HG03558 (cell line): ENCODE measurements around the gene CDKN1B.

Experiments used
- ATAC-seq: cut with Tn5 transposase; IDR thresholded peaks from one replicate; pipeline ENCODE4 v1.9.1; 2021; ENCODE audit warnings: moderate number of reproducible peaks; ENCODE audit not compliant: unreplicated experiment; ENCODE audit errors: extremely low read depth

Gene CDKN1B

GRCh38 chr12:12716793-12717585 is at the start of gene CDKN1B:
CDKN1B (plus strand) TSS chr12:12717368; CDS start chr12:12717840, 472 bp downstream.
- ATAC-seq, result peak; percentile 24

DNA sequence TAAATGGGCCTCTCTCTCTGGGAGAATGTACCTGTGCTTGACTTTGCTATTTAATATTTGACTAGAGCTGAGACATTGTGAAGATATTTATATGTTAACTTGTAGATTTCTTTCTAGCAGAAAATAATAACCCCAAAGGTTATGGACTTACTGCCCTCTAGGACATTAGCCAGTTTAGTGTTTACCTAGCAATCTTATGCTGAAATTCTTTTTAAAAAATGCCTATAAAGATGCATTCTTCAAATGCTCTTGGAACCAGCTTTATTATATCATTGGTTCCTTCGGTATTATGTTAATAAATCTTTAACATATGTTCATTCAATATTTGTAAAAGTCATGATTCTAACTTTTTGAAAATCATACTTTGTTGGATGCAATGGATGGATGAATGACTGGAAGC is 49.2 kb upstream of the CDKN1B start:
- ATAC-seq, result no peak

DNA sequence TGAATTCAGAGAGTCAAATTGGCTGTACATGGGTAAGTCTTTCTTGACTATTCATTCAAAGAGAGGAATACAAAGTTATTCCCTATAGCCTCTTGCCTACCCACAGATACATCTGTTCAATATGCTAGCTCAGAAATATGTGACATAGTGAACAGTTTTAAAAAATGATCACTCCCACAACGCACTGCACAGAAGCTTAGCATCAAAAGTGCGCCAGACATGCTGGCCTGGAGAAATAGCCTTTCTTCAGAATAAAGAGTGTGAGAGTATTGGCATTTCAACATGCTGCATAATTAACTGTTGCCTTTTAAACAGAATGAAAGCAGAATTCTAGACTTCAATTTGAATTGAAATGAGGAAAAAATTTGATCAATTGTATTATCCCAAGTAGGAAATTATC is 48.1 kb upstream of the CDKN1B start:
- ATAC-seq, result no peak

DNA sequence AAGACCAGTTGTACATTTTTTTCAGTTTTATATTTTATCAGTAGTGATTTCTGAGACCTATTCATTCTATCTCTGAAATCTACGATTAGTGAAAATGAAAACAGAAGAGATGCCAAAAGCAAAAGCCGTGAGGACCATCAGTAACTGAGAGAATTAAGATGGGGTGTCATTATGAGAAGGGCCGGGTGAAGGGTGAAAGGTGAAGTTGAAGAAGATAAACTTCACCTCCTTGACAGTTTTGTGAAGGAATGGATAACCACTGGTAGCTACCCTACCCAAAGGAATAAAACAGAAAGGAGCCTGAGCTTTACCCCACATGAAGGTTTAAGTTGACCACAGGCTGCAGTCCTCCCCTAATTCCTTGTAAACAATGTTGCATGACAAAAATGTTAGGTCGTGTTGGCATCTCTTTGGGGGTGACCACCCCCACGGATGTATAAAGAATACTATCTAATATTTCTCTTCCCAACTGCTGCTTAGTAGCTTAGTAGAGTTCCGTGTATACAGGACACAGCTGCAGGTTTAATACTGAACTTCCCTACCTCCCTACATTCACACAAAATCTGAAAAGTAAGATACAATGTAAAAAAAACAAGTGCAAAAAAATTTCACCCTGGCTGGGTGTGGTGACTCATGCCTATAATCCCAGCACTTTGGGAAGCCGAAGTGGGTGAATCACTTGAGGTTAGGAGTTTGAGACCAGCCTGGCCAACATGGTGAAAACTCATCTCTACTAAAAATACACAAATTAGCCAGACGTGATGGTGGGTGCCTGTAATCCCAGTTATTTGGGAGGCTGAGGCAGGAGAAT is 45.1 kb upstream of the CDKN1B start:
- no peak for ATAC-seq

- ATAC-seq, result peak; percentile 65
These were observed 43.9 kb upstream of the CDKN1B start for GRCh38 chr12:12673296-12673695.

DNA sequence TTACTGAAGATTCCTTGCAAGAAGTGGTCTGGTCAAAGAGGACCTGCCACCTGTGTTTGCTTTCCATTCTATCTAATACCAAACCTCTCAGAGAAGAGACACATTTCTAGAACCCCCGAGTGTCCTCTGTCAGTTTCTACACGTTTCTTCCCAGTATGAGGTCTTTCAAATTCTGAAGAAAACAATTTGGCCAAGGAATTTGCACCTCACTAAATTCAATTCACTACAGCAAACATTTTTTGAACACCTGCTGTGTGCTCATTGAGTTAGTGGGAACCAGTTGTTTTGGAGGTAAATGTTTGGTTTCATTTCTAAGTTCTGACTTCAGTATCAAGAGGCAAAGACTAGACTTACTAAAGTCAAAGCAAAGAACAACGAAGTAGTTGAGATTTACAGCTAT is 40.6 kb upstream of the CDKN1B start:
- no peak for ATAC-seq

DNA sequence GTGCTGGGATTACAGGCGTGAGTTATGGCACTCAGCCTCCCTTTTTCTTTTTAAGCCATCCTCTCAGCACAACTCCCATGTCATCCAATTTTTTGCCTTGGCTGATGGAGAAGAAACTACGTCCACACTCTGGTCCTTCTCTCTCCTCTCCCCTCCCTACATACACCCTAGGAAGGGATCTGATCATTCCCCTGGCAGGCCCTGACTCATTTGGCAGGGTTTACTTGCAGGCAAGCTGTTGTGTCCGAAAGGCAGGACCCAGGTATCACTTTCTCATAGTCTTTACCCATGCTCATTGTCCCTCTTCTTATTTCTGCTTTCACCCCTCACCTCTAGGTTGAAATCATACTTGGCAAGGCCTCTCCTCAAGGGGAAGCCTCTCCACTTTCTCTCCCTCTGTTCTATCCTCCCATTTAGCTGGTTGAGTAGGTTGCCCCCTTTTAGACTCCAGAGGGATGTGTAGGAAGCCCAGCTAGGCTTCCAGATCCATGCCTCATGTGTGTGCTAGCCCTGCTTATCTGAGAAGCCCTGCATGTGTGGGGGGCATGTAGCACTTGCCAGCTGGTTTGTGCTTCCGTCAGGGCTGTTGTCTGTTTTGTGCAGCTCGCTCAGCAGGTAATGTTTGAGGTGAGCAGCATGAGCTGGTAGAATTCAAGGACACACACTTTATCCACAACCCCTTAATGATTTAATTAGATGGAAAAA is 36.0 kb upstream of the CDKN1B start:
- no peak for ATAC-seq

GRCh38 chr12:12682284-12682683 is 34.9 kb upstream of the CDKN1B start:
- no peak for ATAC-seq

GRCh38 chr12:12683136-12683697 is 34.0 kb upstream of the CDKN1B start:
- ATAC-seq, result no peak

DNA sequence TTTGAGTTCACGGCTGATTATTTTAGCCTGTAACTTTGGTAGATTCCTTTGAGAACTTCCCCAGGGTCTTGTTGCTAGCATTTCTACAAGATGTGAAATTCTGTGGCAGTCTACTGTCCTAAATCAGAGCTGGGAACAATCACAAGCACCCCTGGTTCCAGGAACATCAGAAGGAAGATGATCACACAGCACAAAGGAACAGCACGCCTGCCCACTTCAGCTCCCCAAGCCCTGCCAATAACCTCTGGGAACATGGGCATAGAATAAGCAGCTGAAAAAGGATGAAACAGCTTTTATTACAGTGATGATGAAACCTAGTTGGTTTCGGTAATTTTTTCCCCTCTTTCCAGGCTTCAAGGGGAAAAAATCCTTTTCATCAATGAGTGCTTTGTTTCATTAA is 33.4 kb upstream of the CDKN1B start:
- no peak for ATAC-seq

DNA sequence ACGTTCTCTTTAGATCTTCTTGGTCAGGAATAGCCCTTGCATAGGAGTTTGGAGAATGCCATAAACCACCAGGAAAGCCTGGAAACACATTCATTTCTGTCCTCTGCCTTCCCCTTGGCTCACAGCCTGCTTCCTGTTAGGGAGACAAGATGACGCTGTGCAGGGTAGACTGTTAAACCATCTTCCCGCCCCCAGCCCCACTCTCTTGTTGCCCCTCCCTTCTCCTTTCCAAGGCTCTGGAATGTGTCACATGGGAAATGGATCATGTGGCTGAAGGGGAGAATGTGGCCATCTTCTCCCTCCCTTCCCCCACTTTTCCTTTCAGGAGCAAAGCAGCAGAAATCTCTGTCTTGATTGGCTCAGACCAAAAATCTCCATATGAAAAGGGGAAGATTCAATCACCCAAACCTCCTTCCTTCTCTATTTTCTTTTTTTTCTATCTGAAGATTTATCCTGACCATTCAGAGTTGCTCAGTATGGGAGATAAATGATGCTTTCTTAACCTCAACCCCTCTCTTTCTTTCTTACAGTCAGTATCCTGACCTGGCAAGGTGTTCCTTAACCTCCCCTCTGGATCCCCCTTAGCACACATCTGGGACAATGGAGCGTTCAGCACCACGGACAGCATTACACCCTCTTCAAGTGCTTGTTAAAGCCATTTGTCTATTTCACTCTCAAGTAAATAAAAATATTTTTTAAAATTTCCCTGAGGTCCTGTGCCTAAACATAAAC is 32.6 kb upstream of the CDKN1B start:
- ATAC-seq, result no peak

DNA sequence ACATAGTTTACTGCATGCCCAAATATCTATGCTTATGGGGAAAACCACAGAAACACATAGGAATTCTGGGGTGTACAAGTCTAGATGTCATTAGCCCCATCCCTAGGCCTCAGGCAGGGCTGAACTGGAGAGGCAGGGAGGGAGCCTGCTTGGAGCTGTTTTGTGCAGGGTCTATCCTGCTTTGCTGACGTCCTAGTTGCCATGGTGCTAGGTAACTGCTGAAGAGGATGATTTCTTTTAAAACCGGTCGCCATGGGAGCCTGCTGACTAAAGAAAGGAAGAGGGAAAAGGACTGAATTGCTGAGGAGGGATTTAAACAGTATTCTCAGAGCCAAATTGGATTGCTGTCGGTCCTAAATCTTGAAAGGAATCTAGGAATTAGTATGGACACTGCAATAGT is 31.9 kb upstream of the CDKN1B start:
- no peak for ATAC-seq

GRCh38 chr12:12686472-12686871 is 30.7 kb upstream of the CDKN1B start:
- ATAC-seq, result no peak

DNA sequence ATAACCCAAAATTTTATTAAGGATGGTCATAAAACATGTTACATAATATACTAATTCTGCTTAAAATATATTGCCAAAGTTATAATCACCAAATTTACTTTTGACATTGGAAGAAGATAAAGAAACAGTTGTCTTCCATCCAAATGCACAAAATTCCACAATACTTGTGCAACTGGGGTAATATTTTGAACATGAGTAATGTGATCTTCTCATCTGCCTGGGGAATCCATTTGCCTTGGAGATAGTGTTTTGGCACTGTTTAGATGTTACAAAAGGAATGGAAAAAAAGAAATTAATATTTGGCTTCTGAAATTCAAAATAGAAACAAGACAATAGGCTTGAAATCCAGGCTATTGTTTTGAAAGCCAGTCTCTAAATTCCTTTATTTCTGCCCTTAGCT is 30.2 kb upstream of the CDKN1B start:
- no peak for ATAC-seq

DNA sequence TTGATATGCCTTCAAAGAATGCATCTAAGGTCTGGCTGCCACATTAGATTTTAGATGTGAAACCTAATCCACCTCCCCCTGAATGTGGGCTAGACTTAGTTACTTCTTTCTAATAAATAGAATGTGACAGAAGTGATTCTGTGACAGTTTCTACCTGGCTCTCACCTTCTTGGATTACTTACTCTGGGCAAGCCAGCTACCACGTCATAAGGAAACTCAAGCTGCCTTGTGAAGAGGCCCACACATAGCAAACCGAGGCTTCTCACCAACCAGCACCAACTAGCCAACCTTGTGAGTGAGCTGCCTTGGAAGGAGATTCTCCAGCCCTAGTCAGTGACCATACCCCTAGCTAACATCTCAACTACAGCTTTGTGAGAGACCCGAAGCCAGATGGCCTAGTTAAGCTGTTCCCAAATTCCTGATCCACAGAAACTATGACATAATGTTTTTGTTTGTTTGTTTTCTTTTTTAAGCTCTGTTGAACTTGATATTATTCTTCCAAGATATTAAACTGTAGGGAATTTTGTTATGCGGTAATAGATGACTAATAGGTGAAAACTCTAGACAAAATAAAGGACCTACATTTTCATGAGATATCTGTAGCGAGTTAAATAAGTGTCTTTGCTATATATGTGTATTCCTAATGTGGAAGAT is 27.4 kb upstream of the CDKN1B start:
- no peak for ATAC-seq

GRCh38 chr12:12691549-12691948 is 25.6 kb upstream of the CDKN1B start:
- ATAC-seq, result no peak

DNA sequence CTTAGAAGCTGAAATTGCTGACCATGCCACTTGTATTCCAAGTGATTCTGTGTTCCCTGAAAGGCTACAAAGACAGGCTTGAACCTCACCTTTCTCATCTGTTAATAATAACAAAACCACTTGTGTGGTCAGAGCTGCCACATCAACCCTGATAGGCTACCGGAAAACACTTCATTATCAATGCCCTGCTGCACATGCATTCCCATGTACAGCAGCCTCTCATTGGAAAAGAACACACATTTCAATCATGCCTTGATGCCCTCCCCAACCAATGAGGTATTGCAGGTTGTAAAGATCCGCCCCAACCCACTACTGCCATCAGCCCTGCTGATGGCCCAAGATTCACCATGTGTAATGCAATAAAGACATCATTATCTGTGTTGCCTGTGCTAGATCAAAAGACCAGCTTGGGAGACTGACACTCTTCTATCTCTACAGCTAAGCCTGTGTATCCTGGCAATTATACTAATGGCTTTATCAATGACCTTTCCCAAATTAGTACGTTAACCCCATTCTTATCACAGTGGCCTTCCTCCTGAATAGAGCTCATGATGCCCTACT is 24.0 kb upstream of the CDKN1B start:
- ATAC-seq, result no peak

- ATAC-seq, result peak; percentile 44
These were observed 20.4 kb upstream of the CDKN1B start for GRCh38 chr12:12696562-12697383.
